Measurements from ENCODE around the gene TMEM131.

The TMEM131 gene

DNA sequence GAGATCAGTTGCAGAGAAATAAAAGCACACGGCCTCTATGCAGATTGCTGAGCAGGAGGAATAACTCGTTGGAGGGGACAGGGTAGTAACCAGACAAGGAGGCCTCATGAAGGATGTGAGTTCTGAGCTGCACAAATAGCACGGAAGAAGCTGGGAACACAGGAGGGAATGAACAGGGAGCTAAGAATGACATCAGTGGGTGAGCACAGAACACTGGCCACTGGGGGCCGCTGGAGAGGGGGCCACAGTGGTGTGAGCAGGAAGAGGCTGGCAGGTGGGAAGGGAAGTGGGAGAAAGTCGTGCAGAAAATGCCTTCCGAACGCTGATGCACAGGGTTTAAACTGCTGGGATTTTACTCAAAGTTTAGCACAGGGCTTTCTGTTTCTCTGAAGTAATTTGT is 221.3 kb downstream of the TMEM131 start:
- TF ChIP-seq, protein P1, sequence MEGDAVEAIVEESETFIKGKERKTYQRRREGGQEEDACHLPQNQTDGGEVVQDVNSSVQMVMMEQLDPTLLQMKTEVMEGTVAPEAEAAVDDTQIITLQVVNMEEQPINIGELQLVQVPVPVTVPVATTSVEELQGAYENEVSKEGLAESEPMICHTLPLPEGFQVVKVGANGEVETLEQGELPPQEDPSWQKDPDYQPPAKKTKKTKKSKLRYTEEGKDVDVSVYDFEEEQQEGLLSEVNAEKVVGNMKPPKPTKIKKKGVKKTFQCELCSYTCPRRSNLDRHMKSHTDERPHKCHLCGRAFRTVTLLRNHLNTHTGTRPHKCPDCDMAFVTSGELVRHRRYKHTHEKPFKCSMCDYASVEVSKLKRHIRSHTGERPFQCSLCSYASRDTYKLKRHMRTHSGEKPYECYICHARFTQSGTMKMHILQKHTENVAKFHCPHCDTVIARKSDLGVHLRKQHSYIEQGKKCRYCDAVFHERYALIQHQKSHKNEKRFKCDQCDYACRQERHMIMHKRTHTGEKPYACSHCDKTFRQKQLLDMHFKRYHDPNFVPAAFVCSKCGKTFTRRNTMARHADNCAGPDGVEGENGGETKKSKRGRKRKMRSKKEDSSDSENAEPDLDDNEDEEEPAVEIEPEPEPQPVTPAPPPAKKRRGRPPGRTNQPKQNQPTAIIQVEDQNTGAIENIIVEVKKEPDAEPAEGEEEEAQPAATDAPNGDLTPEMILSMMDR (IDR thresholded peaks at IDR 0.05; ENCODE audit: insufficient read depth, low read length, poor library complexity, severe bottlenecking): peak; percentile 61
- Histone ChIP-seq H3K36me3 (ENCODE audit: control insufficient read depth, insufficient read depth, low read length) (peaks cover 8% of the 10 kb centered on the region), H3K4me3 (replicated peaks; ENCODE audit: low read depth, low read length) (no peak overlapping the region), H3K27me3 (replicated peaks; ENCODE audit: control insufficient read depth, insufficient read depth, low read length) (no peaks in the 10 kb centered on the region)
- DNase-seq (ENCODE audit: extremely low read depth, insufficient read length): no peak

DNA sequence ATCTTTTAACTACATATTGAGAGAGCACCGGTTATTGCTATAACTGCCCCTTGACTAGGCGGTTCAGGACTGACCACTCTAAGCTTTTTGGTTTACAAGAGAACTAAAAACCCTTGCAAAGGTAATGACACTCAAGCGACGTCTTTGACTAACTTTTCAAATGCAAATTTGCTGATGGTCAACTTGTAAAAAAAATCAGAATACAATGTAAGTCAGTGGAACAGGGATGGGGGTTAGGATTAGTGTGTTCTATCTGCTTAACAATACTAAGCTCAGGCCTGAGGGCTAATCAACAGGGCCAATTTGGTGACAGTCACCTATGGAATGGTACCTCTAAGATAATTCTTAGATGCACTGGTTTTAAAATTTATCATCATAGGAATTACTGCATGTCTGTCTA is 225.3 kb downstream of the TMEM131 start:
- TF ChIP-seq, protein P1 (IDR thresholded peaks at IDR 0.05; ENCODE audit: insufficient read depth, low read length, poor library complexity, severe bottlenecking): no peak
- peaks cover 9% of the 10 kb centered on the region for H3K36me3 ChIP-seq (ENCODE audit: control insufficient read depth, insufficient read depth, low read length)

DNA sequence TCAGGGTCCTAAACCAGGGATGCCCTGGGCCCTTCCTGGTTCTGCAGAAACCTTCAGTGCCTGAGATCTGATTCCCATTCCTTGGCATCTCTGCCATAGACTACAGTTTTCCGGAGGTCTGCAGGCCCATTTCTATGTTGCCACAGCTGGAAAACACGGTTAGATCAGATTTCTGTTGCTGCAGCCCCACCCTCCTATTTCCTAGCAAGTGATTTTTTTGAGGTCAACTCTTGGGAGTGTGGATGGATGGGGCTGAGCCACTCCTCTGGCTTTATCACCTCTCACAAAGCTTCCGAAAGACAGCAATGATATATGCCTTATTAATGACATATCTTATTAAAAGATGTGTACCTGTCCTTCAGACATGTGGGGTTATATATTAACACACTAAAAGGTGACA is 226.0 kb downstream of the TMEM131 start:
- no peaks in the 10 kb centered on the region for H3K27me3 ChIP-seq (replicated peaks; ENCODE audit: control insufficient read depth, insufficient read depth, low read length)
- no peak overlapping the region for H3K4me3 ChIP-seq (replicated peaks; ENCODE audit: low read depth, low read length)
- TF ChIP-seq, protein P1 (IDR thresholded peaks at IDR 0.05; ENCODE audit: insufficient read depth, low read length, poor library complexity, severe bottlenecking): no peak
- H3K36me3 ChIP-seq (ENCODE audit: control insufficient read depth, insufficient read depth, low read length): peaks cover 12% of the 10 kb centered on the region
- DNase-seq (ENCODE audit: extremely low read depth, insufficient read length): no peak

More for the DNA sequence above, 225.3 kb downstream of the TMEM131 start:
- no peak overlapping the region for H3K4me3 ChIP-seq (replicated peaks; ENCODE audit: low read depth, low read length)
- DNase-seq (ENCODE audit: extremely low read depth, insufficient read length): no peak
- no peaks in the 10 kb centered on the region for H3K27me3 ChIP-seq (replicated peaks; ENCODE audit: control insufficient read depth, insufficient read depth, low read length)

DNA sequence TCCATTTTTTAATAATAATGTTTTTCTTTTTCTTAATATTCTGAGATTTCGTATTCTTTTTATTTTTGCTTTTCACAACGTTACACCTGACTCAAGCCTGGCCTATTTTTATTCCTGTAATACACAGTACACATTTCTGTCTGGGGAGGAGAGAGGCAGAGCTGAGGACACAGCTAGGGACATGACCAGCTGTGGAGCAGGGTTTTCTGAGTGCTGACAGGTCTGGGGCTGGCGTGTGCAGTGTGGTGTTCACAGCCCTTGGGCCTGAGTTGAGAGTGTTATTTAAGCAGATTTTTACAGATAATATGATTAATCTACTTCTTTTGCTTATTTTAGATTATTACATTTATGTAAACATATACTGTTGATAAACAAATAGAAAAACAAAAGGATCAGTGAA is 226.4 kb downstream of the TMEM131 start:
- TF ChIP-seq, protein P1 (IDR thresholded peaks at IDR 0.05; ENCODE audit: insufficient read depth, low read length, poor library complexity, severe bottlenecking): no peak
- Histone ChIP-seq H3K27me3 (replicated peaks; ENCODE audit: control insufficient read depth, insufficient read depth, low read length) (no peaks in the 10 kb centered on the region), H3K36me3 (ENCODE audit: control insufficient read depth, insufficient read depth, low read length) (peaks cover 15% of the 10 kb centered on the region), H3K4me3 (replicated peaks; ENCODE audit: low read depth, low read length) (no peak overlapping the region)
- DNase-seq (ENCODE audit: extremely low read depth, insufficient read length): no peak

DNA sequence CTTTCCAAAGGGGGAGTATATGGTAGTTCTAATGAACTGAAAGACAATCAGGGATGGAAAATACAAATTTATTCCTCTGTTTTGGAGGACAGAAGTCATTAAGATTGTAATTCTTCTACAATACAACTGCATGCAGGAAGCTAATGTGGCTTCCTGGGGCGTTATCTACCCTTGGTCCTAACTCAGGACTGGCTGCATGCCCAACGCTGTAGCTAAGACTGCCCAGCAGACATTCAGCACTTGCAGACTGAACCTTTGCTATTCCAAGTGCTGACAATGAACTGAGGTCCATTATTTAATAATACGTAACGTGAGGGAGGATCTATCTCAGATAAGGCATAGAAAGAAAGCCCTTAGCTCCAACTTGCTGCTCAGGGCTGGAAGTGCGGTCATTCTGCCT is 229.2 kb downstream of the TMEM131 start:
- Histone ChIP-seq H3K4me3 (replicated peaks; ENCODE audit: low read depth, low read length) (no peak overlapping the region), H3K36me3 (ENCODE audit: control insufficient read depth, insufficient read depth, low read length) (peaks cover 21% of the 10 kb centered on the region), H3K27me3 (replicated peaks; ENCODE audit: control insufficient read depth, insufficient read depth, low read length) (no peaks in the 10 kb centered on the region)
- TF ChIP-seq, protein P1 (IDR thresholded peaks at IDR 0.05; ENCODE audit: insufficient read depth, low read length, poor library complexity, severe bottlenecking): no peak
- no peak for DNase-seq (ENCODE audit: extremely low read depth, insufficient read length)

DNA sequence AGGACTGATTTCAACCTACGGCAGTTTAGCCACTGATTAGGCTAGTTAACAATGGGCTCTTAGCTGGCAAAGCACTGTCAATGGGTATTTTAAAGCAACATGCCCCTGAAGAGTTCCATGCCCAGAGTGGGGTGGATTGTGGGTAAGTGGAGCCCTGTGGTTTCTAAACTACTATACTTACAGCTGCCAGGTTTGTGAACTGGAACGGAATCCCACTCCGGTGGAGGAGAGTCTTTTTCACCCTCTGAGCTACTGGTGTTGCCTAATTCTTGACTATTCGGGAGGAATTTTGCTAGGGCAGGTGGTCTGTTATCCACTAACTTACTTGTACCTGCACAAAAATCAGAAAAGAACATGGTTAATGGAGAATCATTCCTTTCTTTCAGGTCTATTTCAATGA is 229.8 kb downstream of the TMEM131 start:
- DNase-seq (ENCODE audit: extremely low read depth, insufficient read length): no peak
- Histone ChIP-seq H3K4me3 (replicated peaks; ENCODE audit: low read depth, low read length) (no peak overlapping the region), H3K27me3 (replicated peaks; ENCODE audit: control insufficient read depth, insufficient read depth, low read length) (no peaks in the 10 kb centered on the region), H3K36me3 (ENCODE audit: control insufficient read depth, insufficient read depth, low read length) (peaks cover 25% of the 10 kb centered on the region)
- TF ChIP-seq, protein P1 (IDR thresholded peaks at IDR 0.05; ENCODE audit: insufficient read depth, low read length, poor library complexity, severe bottlenecking): no peak

Measured in GM06990 (cell line).